T47D (cell line): ENCODE results near the gene NCAPD2.
"Not testable (repeated sequence)": the region's sequence is repeated elsewhere in the genome, so short reads cannot be mapped to it uniquely, and the experiment has no call there.

Source experiments
- DNase-seq, 2 experiments: peaks; one replicate each; pipeline versions ENCODE4 v3.0.0 to v3.0.0-alpha.2; 2011 to 2012; ENCODE audit warnings: low read depth in 1 of 2, low spot score in 1 of 2
- JUND ChIP-seq: IDR thresholded peaks from 2 replicates; pipeline ENCODE4 v1.6.1; 2012; ENCODE audit warnings: low read depth
- in situ Hi-C: cut with HindIII; loops from 2 replicates; pipeline ENCODE4 v1.10.0; 2016; ENCODE audit warnings: low sequenced_read_pairs, low pct_unique_long_range_greater_than_20kb

NCAPD2 gene

GRCh38 chr12:6554168-6555017 is 60.5 kb downstream of the NCAPD2 start:
- no peak for TF ChIP-seq JUND
- peak; percentile 33 to 53 for DNase-seq
- in situ Hi-C loops = no loop called here

GRCh38 chr12:6555018-6555691 is 61.3 kb downstream of the NCAPD2 start:
- in situ Hi-C loops = no loop called here
- no peak for TF ChIP-seq JUND

GRCh38 chr12:6556496-6556817 is 62.6 kb downstream of the NCAPD2 start:
- in situ Hi-C loops, DNase-seq: not testable (repeated sequence)

More at GRCh38 chr12:6555018-6555691, 61.3 kb downstream of the NCAPD2 start:
- DNase-seq = no peak

- in situ Hi-C loops = no loop called here
- no peak for TF ChIP-seq JUND
- no peak for DNase-seq
Measured at GRCh38 chr12:6556857-6557256, 63.0 kb downstream of the NCAPD2 start.

GRCh38 chr12:6558014-6558760 is 64.3 kb downstream of the NCAPD2 start:
- in situ Hi-C loops = not testable (repeated sequence)

DNA sequence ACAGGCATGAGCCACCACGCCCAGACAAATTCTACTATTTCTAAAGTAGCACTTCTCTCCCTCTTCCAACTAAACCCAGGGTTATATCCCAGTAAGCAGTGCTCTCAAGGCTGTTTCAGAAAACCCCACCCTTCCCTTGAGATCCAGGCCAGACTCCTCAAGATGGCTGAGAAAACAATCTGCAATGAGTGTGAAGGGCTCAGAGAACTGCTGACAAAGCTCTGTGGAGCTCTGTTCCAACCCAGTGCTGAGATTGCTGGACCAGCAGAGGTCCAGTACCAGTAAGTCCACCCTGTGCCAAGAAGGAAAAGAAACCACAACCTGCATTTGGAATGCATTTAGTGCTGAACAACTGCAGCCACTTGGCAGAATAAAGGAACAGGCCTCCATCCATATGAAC is 65.6 kb downstream of the NCAPD2 start:
- in situ Hi-C loops = no loop called here
- DNase-seq = no peak

More at GRCh38 chr12:6558014-6558760, 64.3 kb downstream of the NCAPD2 start:
- peak in 1 of 2 experiments; percentile 33 for DNase-seq

DNA sequence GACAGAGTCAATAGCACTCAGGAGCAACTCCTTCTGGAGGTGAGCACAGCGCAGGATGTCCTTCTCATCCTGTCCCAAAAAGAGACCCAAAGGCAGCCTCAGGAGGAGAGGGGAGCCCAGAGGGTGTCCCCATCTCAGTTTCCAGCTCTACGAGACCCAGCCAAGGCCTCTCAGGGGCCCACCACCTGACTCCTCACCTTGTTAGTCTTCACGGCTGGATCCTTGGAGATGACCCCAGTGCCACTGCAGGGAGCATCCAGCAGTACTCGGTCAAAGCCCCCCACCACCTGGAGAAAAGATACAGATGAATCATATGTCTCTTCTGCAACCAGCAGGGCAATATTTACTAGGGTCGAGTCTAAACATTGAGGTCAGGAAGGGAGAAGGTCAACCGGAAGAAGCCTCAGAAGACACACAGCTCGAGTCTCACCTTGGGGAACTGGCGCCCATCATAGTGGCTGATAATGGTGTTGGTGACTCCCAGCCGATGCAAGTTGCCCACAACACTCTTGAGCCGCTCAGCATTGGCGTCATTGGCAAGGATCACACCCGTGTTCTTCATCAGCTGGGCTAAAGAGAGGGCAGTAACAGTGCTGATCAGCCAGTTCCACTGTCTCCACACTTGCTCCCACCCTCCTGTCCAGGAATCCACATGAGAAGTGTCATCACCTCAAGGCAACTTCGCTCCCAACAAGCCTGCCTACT is 66.8 kb downstream of the NCAPD2 start:
- no peak for DNase-seq
- in situ Hi-C loops = no loop called here
- TF ChIP-seq JUND = no peak

More for the DNA sequence above, 65.6 kb downstream of the NCAPD2 start:
- TF ChIP-seq JUND = no peak

DNA sequence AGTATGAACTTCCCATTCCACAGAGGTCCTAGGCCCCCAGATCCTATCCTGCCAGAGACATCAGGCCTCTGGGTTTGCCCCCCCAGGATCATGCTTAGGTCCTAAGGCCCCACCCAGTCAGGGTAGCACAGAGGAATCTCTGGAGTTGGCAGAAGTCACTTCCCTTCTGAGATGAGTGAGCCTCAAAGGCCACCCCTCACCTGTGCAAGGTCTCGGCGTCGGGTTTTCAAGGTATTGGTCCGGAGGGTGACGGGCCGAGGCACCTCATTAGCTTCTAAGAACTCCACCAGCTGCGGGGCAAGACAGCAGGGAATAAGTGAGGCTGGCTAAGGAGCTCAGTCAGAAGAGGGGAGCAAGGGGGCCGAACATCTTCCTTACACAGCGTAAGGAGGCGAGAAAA is 69.0 kb downstream of the NCAPD2 start:
- no peak for TF ChIP-seq JUND
- in situ Hi-C loops = no loop called here
- no peak for DNase-seq

GRCh38 chr12:6563448-6564050 is 69.6 kb downstream of the NCAPD2 start:
- in situ Hi-C loops = no loop called here
- no peak for TF ChIP-seq JUND
- peak in 1 of 2 experiments; percentile 28 for DNase-seq

DNA sequence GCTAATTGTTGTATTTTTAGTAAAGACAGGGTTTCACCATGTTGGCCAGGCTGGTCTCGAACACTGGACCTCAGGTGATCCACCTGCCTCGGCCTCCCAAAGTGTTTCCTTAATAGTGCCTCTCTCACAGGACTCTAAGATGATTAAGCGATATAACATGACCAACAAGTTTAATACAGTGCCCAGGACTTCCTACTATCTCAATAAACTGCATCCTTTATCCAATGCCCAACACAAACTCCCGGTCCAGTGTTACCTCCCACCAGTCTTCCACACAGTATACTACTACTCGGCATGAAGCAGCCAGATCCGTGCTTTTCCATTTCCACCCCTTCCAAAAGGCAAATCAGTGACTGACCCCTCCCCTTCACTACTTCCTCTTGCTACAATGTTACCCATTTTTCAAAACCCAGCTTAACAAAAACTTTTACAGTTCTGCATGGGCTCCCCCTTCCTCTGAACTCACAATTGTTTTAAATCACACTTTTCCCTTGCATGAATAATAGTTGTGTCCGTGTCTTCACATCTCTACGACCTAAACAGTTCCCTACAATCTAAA is 73.3 kb downstream of the NCAPD2 start:
- in situ Hi-C loops = no loop called here
- no peak for DNase-seq
- TF ChIP-seq JUND = no peak

- TF ChIP-seq JUND = no peak
- no peak for DNase-seq
- in situ Hi-C loops = no loop called here
Measured at GRCh38 chr12:6569312-6569711, 75.4 kb downstream of the NCAPD2 start.

DNA sequence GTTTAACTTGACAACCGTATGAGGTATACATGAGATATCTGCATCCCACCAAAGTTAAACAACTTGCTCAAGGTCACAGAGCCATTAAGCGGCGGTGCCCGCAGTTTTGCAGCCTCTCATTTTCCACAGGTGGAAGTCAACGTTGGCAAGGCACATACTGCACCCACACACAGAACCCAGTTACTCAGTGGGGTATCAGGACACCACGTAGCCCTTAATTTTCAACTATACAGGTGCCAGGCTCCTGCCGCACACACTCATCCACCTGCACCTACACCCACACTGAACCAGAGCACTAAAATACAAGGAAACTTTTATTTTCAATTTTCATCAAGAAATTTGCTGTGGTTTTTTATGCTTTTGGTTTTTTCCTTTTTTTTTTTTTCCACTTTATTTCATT is 75.9 kb downstream of the NCAPD2 start:
- in situ Hi-C loops = no loop called here

More for the DNA sequence above, 75.9 kb downstream of the NCAPD2 start:
- no peak for DNase-seq
- TF ChIP-seq JUND = no peak
